Bone marrow (tissue), 2 donors: ENCODE measurements around the gene MYO18A.
"Not testable (repeated sequence)": the region's sequence is repeated elsewhere in the genome, so short reads cannot be mapped to it uniquely, and the experiment has no call there.

Source experiments
- DNase-seq, 2 donors: peaks; one replicate each; lab custom pipeline; 2025; lab: John Stamatoyannopoulos, UW

The MYO18A gene

DNA sequence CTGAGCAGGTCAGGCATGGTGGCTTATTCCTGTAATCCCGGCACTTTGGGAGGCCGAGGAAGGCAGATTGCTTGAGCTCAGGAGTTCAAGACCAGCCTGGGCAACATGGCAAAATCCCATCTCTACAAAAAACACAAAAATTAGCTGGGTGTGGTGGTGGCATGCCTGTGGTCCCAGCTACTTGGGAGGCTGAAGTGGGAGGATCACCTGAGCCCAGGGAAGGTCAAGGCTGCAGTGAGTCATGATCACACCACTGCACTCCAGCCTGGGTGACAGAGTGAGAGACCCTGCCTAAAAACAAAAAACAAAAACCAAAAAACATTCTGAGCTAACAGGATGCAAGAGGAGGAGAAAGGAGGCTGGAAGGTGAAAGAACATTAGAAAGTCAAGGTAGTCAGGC lies 33.0 kb downstream of the MYO18A start:
- DNase-seq: not testable (repeated sequence)

DNA sequence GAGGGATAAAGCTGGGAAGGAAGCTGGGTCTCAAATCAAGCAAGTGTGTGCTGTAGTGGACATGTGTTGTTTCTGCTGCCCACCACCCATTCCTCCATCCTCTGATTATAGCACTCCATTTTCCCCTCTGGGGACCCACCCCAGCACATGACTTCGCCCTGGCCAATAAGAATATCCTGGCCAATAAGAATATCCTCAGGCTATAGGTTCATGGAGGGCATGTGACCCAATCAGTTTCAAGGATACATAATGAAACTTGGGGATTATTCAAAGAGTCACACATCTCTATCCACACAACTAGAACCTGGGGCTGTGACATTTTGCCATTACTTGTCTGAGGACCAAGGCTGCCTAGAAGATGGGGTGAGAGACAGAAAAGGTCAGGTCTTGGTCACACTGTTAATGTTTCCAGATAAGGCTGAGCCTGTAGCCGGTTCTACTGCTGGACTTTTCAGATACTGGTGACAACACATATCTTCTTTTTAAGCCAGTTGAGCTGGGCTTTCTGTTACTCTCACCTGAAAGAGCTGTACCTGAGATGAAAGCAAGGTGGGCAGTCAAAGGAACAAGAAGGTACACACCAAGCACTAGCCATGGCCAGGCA lies 33.7 kb downstream of the MYO18A start:
- DNase-seq: no peak

DNA sequence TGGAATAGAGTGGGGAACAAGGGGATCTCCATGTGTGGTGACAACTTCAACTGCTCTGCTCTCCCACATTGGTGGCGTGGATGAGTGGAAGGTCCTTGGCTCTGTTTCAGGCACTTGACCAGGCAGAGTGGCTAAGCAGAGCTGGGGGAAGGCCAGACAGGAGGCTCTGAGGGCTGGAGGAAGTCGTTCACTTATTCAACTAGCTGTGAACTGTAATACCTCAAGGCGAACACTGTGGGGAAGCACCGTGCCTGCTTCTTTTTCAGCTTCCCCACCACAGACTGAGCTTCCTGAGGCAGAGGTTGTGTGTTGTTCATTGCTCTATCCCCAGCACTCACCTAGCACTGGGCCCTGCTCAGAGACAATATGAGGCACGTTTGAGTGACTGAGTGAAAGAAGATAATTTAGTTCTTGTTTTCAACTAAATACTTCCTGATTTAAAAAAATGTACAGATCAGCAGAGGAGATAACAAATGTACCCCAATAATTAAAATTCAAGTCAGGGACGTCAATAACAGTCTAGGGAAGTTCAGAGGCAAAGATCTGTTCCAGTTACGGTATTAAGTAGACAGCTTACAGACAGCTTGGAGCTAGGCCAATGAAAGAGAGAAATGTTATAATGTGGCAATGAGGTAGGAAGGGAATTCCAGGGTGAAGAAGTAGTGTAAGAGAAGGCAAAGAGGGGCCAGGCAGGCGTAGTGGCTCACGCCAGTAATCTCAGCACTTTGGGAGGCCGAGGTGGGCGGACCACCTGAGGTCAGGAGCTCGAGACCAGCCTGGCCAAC lies 34.7 kb downstream of the MYO18A start:
- DNase-seq: peak; percentile 16 to 82

DNA sequence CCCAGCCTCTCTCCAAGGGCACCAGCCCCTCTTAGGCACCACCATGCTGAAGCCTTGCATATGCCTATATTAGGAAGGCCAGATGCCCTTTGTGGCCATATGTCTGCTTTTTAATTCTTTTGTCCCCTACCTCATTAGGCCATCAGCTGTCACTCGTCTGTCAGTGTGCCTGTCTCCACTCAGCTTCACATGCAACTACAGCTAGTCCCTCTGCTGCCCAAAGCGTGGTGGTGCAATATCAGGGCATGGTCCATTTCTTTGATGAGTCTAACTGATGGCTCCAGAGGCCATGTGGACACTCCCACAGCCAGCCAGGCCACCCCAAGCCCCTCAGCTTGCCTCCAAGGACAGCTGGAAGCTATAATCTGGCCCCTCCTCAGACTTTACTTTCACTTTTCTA lies 36.3 kb downstream of the MYO18A start:
- peak in 1 of 2 donors; percentile 10 for DNase-seq

DNA sequence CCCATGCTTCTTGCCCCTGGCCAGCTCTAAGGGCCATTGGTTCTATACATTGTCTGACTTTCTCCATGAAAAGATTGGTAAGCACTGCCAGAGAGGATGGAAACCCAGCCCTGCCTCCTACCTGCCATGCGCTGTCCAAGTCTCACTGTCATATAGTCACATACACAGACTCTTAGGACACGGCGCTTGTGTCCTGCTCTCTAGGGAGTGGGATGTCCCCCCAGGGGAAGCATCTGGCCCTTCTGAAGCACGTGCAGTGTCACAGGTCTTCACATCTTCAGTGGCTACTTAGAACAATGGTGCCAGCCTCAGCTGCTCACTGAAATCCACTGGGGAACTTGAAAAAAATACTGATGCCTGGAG lies 38.7 kb downstream of the MYO18A start:
- no peak for DNase-seq

DNA sequence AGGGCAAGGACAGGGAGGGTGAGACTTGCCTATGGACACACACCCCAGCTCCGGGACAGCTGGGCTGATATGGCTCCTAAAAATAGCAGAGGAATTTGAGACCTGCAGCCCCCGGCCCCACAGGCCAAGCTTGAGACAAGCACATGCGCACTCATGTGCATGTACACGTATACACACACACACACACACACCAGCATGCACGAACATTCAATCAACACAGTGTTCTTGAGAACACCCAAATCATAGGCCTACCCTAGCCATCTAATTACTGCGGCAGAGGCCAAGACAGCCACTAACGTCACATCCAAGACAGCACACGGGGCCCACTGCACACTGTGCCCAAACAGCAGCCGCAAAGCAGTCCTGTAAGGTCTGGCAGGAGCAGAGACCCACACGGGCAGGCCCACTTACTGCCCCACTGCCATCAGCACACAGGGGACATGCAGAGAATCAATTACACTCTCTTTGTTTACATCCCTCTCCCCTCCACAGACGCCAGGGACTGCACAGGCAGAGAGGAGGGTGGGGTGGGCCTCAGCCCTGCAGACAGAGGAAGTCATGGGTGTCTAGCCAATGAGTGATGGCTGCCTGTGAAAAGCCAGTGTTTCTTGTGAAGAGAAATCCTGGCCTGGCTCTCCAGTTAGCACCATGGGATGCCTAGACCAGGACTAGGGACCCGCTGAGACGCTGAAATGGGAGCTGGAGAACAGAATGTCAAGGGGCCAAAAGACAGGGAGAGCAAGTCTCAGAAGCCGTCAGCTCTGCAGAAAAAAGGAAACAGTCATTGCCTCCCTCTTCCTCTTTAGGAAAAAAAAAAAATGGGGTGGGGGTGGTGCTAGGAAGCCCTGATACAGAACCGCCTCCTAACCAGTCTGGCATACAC lies 39.3 kb downstream of the MYO18A start:
- DNase-seq: peak; percentile 39 to 79

DNA sequence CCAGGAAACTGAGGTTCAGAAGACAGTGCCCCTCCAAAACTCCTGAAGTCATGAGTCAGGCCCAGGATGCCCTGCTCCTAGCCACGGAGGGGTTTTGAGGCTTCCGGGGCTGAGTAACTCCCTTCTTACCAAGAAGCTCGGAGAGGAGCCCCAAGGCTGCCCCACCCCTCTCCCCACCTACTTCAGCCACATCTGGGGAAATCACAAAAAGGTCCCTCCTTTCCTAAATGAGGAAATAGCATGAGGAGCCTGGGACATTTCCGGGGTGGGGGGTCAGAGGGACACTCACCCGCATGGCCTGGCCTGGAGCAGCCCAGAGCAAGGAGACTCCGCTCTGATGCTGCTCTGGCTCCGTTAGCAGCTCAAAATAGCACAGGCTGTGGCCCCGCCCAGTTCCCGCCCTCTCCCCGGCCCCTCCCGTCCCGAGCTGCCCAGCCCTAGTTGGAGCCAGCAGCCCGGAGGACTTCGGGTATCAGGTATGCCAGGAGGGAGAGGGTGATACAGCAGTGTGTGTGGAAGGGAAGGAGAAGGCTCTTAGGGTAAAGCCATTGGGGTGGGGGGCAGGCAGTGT lies 40.1 kb downstream of the MYO18A start:
- DNase-seq: peak; percentile 61 to 73

DNA sequence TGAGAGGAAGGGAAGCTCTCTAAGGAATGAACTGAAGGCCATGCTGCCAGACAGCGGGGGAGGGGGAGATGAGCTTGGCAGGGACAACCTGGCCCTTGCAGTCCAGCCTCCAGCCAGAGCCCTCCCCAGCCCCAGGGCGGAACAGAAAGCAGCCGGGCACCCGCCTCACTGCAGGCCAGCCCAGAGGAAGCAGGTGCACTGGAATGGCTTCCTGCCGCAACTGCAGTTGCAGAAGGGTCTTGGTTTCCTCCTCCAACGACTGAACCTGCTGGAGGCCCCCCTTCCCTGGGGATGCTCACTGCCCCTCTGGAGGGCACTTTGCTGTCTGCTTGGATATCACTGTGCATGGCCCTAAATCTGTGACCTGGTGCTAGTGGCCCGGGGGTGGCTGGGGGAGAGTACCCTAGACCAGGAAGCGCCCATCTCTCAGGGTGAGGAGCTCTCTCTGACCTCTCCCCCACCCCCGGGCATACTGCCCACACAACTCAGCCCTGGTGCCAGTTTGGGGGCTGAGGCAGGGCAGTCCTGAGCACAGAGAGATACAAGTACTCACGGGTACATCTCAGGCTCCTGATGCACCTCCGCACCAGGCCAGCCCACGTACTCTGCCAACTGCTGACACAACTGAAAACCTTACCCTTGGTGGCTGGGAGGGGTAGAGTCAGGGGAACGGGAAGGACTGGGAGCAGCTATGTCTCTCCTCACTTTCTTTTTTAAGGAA lies 41.1 kb downstream of the MYO18A start:
- peak; percentile 30 to 65 for DNase-seq

DNA sequence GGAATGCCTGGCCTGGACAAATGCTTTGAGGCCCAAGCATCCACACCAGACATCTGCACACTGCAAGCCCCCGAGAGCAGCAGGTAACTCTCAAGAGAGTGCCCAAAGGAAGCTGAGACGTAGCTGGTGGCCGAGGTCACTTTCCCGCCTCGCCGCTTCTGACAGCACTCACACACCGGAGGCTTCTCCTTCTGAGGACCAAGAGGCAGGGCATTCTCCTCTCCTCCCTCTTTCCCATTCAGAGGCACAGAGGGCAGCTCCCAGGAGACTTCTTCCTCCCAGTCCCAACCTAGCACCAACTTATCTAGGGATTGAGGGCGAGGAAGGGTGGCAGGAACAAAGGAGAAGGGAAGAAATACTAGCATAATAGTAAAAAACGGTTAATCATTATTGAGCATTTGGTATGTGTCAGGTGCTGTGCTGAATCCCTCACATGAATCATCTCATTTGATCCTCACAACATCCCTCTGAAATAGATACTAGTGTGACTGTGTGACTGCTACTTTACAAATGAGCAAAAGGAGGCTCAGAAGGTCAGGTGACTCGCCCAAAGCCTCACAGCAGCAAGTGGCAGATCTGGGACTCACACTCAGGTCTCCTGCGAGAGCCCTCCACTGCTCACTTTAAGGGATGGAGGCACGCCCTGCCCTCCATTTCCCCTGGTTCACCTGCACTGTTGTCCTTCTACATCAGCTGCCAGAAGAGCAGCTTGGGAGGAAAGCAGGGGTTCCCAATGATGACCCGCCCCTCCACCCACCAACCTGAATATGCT lies 41.8 kb downstream of the MYO18A start:
- DNase-seq: peak in 1 of 2 donors; percentile 57

DNA sequence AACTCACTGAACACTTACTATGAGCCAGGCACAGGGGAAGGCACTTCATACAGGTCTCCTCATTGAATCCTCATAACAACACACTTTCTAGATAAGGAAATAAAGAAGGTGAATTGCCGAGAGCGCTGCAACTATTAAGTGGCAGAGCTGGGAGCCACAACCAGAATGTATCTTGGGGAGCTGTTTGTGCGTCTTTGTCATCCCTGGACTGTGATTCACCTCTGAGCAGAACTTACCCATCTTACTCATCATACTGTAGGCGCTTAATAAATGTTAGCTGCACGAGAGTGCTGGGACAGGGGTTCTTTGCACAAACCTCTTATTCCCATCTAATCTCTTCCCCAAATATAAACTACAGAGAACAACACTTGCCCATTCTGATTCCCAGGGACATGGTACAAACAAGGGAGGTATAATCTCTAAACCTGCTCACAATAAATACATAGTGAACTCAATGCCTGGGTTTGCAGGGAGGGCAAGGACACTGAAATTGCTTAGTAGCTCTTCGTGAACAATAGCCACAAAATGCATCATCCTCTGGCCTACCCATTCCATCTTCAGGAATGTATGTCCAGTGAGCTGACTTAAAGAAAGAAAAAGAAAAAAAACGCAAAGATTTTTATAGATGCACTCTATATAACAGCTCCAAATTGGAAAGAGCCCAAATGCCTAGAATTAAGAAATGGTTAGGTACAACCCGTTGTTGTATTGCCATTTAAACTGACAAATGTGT lies 43.0 kb downstream of the MYO18A start:
- DNase-seq: no peak

DNA sequence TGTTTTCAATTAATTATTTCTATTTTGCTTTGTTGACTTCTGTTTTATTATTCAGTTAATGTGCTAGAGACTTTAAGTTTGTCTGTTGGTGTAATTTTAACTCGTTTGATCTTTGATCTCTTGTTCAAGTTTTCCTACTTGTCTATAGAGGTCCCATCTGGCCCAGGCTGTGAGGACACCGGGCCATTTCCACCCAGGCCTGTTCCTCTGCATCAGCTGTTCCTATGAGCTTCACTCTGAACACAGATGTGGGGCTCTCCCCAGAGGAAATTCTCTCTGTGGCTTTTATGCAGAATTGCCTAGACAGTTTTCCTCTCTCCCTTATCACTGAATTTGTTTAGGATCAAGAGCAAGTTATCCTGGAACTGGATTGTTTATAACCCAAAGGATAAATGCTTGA lies 44.7 kb downstream of the MYO18A start:
- no peak for DNase-seq

DNA sequence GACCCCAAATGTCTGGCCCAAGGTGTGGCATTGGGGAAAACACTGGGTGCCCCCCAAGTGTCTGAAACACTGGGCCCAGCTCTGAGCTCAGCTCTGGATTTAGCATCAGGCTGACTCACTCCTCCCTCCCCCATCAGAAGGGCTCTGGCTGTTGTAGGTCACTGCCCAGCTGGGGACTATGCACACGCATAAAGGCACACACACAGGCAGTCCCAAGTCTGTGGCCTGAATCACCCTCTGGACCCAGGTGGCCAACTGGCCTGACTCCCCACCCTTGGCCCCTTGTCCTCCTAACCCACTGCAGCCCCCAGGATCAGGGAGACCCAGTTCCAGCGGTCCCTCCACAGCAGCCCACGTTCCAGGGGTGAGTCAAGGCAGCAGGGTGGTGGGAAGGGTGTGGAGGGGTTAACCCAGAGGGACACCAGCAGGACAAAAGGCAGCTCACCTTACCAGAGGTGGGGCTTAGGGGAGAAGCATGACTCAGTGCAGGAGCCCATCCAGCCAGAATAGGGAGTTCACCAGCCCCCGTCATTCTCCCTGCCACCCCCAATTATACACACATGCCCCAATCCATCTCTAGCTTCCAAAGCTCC lies 47.0 kb downstream of the MYO18A start:
- DNase-seq: no peak

DNA sequence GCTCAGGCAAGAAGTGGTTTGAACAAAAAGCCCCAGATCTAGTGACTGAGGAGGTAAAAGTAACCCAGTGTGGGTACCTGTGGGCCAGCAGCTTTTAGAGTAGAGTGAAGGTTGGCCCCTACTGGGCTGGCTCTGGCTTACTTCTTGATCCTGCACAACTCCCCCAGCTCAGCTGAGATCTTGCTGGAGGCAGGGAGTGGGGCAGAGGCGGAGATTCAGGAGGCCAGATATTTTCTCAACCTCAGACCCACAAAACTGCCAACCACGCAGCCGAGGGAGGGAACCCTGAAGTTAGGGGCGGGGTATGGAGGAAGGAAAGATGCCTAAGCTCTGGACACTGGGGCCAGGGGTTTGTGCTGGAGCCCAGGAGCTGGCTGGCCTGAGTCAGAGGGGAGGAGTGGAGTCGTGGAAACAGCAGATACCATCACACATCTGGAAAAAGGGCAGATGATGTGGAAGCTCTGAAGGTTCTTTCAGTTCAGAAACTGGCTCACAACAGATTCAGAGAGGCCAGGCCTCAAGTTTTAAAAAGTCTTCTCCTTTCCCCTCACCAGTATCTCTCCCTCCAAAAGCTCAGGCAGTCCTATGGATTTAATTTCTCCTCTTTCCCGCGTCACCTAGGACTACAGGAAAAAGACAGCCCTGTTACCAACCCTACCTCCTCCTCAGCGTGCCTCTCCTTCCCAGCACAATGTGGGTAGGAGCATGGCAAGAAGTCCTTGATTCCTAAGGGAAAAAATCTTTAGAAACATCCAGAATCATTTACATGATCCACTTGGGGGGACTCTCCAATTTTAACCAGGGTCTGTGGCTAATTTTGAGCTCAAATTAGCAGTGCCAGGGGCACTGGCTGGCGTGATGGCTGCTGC lies 48.1 kb downstream of the MYO18A start:
- DNase-seq: no peak

DNA sequence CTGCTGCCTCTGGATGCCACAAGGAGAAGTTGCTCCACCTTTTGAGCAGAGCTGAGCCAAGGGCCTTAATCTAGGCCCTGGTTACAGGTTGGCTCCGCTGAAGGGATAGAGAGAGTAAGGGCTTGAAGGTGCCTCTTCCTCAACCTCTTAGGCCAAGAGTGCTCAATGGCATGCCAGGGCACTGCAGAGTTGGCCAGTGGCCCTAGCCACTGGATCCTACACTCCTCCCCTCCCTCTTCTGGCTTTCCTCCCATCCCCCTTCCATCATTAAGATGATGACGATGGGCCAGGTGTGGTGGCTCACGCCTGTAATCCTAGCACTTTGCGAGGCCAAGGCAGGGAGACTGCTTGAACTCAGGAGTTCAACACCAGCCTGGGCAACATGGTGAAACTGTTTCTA lies 50.5 kb downstream of the MYO18A start:
- DNase-seq: no peak

DNA sequence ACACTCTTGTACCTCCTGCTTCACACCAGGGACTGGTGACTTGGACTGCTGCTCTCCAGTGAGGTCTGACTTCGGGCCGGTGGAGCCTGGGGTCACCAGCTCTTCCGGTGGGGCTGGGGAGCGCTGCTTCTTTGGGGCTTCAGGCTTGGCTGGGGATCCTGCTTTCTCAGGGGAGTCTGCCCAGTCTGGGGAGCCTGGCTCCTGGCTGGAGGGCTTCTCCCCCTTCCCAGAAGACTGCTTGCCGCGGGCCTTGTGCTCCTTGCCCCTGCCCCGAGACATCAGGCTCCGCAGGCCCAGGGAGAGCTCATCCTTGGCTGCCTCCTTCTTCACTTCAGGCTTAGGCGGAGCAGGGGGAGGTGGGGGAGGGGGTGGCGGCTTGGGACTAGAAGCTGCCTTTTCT lies 52.4 kb downstream of the MYO18A start:
- DNase-seq: no peak

DNA sequence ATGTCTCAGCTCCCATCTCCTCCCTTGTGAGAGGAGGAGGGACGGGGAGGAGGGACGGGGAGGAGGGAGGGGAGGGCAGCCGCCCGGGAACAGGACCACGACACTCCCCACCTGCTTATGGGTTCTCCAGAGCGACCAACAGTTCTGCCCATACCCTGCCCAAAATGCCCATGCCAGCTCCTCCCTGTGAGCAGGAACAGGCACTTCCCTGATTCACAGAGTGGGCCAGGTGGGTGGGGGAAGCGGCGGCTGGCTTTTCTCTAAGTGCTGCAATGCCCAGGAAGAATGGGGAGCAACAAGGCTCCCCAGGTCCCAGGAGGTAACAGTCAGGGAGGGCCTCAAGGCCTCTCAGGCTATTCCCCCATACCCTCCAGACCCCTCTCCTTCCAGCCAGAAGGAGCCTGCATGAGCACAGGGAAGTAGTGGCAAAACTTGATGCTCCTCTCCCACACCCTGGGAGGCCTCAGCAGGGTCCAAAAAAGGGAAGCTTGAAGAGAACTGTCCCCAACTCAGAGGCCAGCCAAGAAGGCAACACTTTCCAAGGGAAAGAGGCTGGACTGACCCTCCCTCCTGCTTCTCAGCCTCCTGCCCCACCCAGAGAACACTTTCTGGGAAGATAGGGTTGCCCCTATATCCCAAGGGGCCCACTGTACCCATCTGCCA lies 53.8 kb downstream of the MYO18A start:
- peak in 1 of 2 donors; percentile 7 for DNase-seq

DNA sequence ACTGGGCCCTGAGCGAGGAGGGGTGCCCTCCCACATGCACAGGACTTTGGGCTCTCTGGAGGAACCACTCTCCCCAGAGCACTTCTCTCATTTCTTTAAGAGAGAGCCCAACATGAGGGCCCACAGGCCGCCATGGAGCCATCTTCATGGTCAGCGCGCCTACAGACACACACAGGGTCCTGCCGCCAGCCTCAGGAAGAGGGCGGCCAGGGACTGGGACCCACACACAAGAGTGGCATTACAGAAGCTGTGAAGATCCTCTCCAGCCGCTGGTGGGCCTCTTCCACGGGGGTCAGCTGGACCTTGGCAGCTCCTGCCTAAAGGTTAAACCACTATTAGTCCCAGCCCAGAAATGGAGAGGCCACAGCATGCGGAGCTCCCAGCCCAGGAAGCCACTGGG lies 54.5 kb downstream of the MYO18A start:
- no peak for DNase-seq

DNA sequence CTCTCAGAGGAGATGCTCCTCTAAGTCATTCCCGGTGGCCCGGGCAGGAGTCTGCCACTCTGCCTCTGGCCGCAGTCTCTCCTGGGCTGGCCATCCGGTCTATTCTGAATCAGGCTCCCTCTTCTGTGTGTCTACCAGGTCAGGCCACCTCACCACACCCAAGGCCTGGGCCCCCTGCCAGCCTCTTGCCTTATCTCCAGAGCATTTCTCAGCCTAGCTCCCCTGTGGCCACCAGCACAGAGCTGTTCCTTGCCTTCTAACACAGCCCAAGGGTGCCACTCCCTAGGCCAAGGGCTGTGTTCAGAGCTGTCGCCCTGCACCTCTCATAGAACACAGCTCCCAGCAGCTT lies 55.3 kb downstream of the MYO18A start:
- DNase-seq: no peak
